ENCODE results near the gene ZNF407.

Gene ZNF407

DNA sequence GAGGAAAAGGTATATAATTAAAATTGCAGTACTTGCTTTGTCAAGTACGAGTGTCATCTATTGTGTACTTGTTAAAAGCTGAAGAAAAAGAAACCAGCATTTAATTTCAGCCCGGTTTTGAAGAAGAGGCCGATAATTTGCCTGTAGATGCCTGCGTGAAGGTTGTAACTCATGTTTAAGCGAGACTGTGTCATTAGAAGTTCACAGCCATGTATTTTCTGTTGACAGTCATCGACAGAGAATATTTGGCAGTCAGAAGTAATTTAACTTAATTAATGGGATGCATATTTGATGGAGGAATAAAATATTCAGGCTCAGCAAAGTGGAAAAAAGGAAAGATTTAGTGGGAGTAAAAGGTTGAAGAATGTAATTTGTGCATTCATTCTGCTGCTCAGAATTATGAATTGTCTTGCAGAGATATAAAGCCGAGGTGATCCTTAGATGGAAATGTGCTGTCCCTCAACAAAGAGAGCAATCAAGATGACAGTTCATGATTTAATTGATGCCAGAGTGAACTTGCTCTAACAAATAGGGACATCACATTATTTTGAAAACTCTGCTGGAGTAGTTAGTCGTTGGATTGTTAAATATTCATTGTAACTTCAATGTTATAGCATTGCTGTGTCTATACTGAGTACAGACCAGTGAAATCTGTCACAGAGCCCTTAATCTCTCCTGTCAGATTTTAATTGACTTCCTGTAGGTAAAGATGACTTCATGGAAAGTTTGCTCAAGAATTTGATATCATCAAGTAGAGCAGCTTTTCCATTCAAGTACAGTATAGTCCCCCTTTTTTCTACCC is 53.9 kb downstream of the ZNF407 start:
- H3K4me1 ChIP-seq (ENCODE audit: control insufficient read depth, insufficient read depth, low read length), result no peaks in the 10 kb centered on the region
- H3K9me3 ChIP-seq (ENCODE audit: control insufficient read depth, insufficient read depth, low read depth, low read length), result no peaks in the 10 kb centered on the region
- no peak overlapping the region for H3K27ac ChIP-seq (ENCODE audit: extremely low read depth, low read depth, low read length)
- H3K36me3 ChIP-seq (ENCODE audit: control insufficient read depth in 2 of 2, insufficient read depth in 1 of 2, low read length in 2 of 2), result no peaks in the 10 kb centered on the region; a peak in 1 of 3 replicates
- POLR2A ChIA-PET, result no interaction called here
- no peak overlapping the region for H3K4me3 ChIP-seq (ENCODE audit: low read depth, low read length)
- CTCF ChIA-PET, result interaction anchor here (0.6 to 2.7 kb wide), 11 partner anchors 9 to 1624 kb away, joined by 3 to 13 read pairs (median 3); no protein-coding TSS in a partner anchor
- TF ChIP-seq BCL11A (tag by site-specific recombination; IDR thresholded peaks at IDR 0.05; ENCODE audit: low read depth), result no peak
- no peak for TF ChIP-seq GFI1B (tag by site-specific recombination; IDR thresholded peaks at IDR 0.05)
- TF ChIP-seq, protein P1, sequence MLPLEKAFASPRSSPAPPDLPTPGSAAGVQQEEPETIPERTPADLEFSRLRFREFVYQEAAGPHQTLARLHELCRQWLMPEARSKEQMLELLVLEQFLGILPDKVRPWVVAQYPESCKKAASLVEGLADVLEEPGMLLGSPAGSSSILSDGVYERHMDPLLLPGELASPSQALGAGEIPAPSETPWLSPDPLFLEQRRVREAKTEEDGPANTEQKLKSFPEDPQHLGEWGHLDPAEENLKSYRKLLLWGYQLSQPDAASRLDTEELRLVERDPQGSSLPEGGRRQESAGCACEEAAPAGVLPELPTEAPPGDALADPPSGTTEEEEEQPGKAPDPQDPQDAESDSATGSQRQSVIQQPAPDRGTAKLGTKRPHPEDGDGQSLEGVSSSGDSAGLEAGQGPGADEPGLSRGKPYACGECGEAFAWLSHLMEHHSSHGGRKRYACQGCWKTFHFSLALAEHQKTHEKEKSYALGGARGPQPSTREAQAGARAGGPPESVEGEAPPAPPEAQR (tag by site-specific recombination; IDR thresholded peaks at IDR 0.05), result no peak
- TF ChIP-seq ZNF19 (tag by site-specific recombination; IDR thresholded peaks at IDR 0.05; ENCODE audit: low read depth), result no peak
- TF ChIP-seq HOXA7 (CRISPR knock-in tag; IDR thresholded peaks at IDR 0.05; ENCODE audit: borderline replicate concordance), result no peak
- no peak for TF ChIP-seq ZBTB48 (tag by site-specific recombination; IDR thresholded peaks at IDR 0.05)
- TF ChIP-seq ZNF394 (tag by site-specific recombination; IDR thresholded peaks at IDR 0.05; ENCODE audit: borderline replicate concordance), result no peak
- no peak for TF ChIP-seq HOXD13 (CRISPR knock-in tag; IDR thresholded peaks at IDR 0.05; ENCODE audit: borderline replicate concordance)
- TF ChIP-seq, protein P2, sequence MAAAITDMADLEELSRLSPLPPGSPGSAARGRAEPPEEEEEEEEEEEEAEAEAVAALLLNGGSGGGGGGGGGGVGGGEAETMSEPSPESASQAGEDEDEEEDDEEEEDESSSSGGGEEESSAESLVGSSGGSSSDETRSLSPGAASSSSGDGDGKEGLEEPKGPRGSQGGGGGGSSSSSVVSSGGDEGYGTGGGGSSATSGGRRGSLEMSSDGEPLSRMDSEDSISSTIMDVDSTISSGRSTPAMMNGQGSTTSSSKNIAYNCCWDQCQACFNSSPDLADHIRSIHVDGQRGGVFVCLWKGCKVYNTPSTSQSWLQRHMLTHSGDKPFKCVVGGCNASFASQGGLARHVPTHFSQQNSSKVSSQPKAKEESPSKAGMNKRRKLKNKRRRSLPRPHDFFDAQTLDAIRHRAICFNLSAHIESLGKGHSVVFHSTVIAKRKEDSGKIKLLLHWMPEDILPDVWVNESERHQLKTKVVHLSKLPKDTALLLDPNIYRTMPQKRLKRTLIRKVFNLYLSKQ (tag by site-specific recombination; IDR thresholded peaks at IDR 0.05; ENCODE audit: borderline replicate concordance), result no peak
- TF ChIP-seq MEIS1 (CRISPR knock-in tag; IDR thresholded peaks at IDR 0.05; ENCODE audit: borderline replicate concordance), result no peak
- TF ChIP-seq, protein P3, sequence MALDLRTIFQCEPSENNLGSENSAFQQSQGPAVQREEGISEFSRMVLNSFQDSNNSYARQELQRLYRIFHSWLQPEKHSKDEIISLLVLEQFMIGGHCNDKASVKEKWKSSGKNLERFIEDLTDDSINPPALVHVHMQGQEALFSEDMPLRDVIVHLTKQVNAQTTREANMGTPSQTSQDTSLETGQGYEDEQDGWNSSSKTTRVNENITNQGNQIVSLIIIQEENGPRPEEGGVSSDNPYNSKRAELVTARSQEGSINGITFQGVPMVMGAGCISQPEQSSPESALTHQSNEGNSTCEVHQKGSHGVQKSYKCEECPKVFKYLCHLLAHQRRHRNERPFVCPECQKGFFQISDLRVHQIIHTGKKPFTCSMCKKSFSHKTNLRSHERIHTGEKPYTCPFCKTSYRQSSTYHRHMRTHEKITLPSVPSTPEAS (tag by site-specific recombination; IDR thresholded peaks at IDR 0.05), result no peak
- TF ChIP-seq, protein P4, sequence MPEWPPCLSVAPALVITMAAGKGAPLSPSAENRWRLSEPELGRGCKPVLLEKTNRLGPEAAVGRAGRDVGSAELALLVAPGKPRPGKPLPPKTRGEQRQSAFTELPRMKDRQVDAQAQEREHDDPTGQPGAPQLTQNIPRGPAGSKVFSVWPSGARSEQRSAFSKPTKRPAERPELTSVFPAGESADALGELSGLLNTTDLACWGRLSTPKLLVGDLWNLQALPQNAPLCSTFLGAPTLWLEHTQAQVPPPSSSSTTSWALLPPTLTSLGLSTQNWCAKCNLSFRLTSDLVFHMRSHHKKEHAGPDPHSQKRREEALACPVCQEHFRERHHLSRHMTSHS (tag by site-specific recombination; IDR thresholded peaks at IDR 0.05), result no peak
- TF ChIP-seq, protein P5, sequence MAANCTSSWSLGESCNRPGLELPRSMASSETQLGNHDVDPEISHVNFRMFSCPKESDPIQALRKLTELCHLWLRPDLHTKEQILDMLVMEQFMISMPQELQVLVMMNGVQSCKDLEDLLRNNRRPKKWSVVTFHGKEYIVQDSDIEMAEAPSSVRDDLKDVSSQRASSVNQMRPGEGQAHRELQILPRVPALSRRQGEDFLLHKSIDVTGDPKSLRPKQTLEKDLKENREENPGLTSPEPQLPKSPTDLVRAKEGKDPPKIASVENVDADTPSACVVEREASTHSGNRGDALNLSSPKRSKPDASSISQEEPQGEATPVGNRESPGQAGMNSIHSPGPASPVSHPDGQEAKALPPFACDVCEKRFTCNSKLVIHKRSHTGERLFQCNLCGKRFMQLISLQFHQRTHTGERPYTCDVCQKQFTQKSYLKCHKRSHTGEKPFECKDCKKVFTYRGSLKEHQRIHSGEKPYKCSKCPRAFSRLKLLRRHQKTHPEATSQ (tag by site-specific recombination; IDR thresholded peaks at IDR 0.05), result no peak
- TF ChIP-seq, protein P6, sequence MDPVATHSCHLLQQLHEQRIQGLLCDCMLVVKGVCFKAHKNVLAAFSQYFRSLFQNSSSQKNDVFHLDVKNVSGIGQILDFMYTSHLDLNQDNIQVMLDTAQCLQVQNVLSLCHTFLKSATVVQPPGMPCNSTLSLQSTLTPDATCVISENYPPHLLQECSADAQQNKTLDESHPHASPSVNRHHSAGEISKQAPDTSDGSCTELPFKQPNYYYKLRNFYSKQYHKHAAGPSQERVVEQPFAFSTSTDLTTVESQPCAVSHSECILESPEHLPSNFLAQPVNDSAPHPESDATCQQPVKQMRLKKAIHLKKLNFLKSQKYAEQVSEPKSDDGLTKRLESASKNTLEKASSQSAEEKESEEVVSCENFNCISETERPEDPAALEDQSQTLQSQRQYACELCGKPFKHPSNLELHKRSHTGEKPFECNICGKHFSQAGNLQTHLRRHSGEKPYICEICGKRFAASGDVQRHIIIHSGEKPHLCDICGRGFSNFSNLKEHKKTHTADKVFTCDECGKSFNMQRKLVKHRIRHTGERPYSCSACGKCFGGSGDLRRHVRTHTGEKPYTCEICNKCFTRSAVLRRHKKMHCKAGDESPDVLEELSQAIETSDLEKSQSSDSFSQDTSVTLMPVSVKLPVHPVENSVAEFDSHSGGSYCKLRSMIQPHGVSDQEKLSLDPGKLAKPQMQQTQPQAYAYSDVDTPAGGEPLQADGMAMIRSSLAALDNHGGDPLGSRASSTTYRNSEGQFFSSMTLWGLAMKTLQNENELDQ (tag by site-specific recombination; IDR thresholded peaks at IDR 0.05; ENCODE audit: low read depth), result no peak
- TF ChIP-seq GLI4 (tag by site-specific recombination; IDR thresholded peaks at IDR 0.05), result no peak
- TF ChIP-seq KLF16 (tag by site-specific recombination; IDR thresholded peaks at IDR 0.05), result no peak
- no peak for TF ChIP-seq ZNF169 (tag by site-specific recombination; IDR thresholded peaks at IDR 0.05)
- no peak for TF ChIP-seq ZNF701 (tag by site-specific recombination; IDR thresholded peaks at IDR 0.05)

All from HEK293 (cell line).